ENCODE data around the gene CD52.

CD52 gene

DNA sequence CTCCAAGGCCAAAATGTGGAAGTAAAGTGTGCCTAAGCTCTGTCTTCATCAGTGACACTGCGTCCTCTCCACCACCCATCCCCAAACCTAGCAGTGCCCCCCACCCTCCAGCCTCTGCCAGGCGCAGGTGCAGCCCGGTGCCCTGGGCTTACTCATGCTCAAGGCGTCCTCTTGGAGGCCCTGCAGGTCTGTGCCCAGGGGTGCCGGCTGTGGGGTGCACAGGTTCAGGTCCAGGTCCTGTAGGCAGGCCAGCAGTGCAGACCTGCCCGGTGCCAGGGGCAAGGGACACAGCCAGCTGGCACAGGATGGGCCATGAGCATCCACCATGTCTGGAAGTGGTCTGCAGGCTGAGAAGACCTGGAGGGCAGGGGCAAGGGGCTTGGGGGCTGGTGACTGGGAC lies 49.7 kb downstream of the CD52 start:
- no peak for DNase-seq (ENCODE audit: low read depth in 2 of 2)
- TF ChIP-seq, protein P1, sequence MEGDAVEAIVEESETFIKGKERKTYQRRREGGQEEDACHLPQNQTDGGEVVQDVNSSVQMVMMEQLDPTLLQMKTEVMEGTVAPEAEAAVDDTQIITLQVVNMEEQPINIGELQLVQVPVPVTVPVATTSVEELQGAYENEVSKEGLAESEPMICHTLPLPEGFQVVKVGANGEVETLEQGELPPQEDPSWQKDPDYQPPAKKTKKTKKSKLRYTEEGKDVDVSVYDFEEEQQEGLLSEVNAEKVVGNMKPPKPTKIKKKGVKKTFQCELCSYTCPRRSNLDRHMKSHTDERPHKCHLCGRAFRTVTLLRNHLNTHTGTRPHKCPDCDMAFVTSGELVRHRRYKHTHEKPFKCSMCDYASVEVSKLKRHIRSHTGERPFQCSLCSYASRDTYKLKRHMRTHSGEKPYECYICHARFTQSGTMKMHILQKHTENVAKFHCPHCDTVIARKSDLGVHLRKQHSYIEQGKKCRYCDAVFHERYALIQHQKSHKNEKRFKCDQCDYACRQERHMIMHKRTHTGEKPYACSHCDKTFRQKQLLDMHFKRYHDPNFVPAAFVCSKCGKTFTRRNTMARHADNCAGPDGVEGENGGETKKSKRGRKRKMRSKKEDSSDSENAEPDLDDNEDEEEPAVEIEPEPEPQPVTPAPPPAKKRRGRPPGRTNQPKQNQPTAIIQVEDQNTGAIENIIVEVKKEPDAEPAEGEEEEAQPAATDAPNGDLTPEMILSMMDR (IDR thresholded peaks at IDR 0.05; ENCODE audit: low read depth, low read length) = no peak

DNA sequence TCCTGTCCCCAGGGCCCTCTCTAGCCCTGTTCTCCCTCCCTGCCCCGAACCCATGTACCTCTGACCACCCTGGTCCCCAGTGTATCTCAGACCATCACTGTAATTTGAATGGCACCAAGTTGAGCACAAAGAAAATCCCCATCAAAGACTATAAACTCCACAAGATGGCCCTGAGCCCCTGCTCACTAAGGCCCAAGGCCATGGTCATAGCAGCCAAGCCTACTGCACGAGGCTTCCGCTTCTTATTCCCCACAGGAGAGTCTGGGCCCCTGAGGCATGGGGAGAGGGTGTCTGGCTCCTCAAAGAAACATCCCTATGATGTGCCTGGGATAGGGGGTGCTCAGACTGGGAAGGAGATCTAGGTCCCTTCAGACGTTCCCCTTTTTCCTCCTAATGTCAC lies 50.2 kb downstream of the CD52 start:
- H3K4me3 ChIP-seq (replicated peaks in 1 of 2; ENCODE audit: low read depth in 2 of 2, low read length in 2 of 2) = no peak overlapping the region
- no peak for DNase-seq (ENCODE audit: low read depth in 2 of 2)
- TF ChIP-seq, protein P1 (IDR thresholded peaks at IDR 0.05; ENCODE audit: low read depth, low read length) = no peak

More for the DNA sequence above, 49.7 kb downstream of the CD52 start:
- H3K4me3 ChIP-seq (replicated peaks in 1 of 2; ENCODE audit: low read depth in 2 of 2, low read length in 2 of 2) = no peak overlapping the region

DNA sequence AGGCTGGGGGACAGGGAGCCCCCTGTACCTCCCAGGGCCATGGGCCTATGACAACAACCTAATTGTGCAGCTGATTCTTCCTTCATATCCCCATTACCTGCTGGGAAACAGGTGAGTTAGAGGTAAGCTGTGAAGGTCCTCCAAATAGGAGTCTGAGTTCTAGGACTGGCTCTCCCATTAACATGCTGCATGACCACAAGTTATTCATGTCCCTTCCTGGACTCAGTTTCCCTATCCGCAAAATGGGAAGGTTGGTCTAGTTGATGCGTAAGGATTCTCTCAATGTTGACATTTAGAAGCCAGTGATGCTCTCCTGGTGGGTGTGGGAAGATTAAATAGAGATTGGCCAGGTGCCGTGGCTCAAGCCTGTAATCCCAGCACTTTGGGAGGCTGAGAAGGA lies 50.7 kb downstream of the CD52 start:
- no peak for DNase-seq (ENCODE audit: low read depth in 2 of 2)
- TF ChIP-seq, protein P1 (IDR thresholded peaks at IDR 0.05; ENCODE audit: low read depth, low read length) = no peak
- H3K4me3 ChIP-seq (replicated peaks in 1 of 2; ENCODE audit: low read depth in 2 of 2, low read length in 2 of 2) = no peak overlapping the region

Data from cardiac fibroblast (primary cell).